HL-60 (cell line): ENCODE measurements around the gene CCZ1B.
"Not testable (repeated sequence)": the region's sequence is repeated elsewhere in the genome, so short reads cannot be mapped to it uniquely, and the experiment has no call there.

Source experiments
- CTCF ChIP-seq: IDR thresholded peaks from one replicate; pipeline ENCODE4 v1.5.1; 2011; ENCODE audit warnings: low read length, control low read depth, inconsistent platforms; ENCODE audit not compliant: insufficient read depth
- GABPA ChIP-seq: IDR thresholded peaks from 2 replicates; pipeline ENCODE4 v1.6.1; 2012; ENCODE audit warnings: low read depth
- POLR2AphosphoS5 ChIP-seq: IDR thresholded peaks from 2 replicates; pipeline ENCODE4 v1.6.1; 2012; ENCODE audit warnings: low read depth

- not testable (repeated sequence) for TF ChIP-seq CTCF, GABPA, POLR2AphosphoS5
These were observed 23.1 kb upstream of the CCZ1B start for GRCh38 chr7:6849127-6849526.
